HCT116 (cell line): Measurements from ENCODE around the gene CRELD2.

Source experiments
- ATF3 ChIP-seq: IDR thresholded peaks from 2 replicates; pipeline ENCODE4 v1.6.1; 2012
- CTCF ChIP-seq, 3 experiments: fragments of 200-600 bp in 1 of 3; sonication (generic) in 1 of 3; IDR thresholded peaks in 2 of 3; conservative IDR thresholded peaks in 1 of 3; 2 replicates each; pipeline ENCODE4 v1.5.1; 2012 to 2017; ENCODE audit warnings: low read depth in 2 of 3, low read length in 2 of 3, antibody characterized with exemption in 1 of 3, borderline replicate concordance in 1 of 3, control low read depth in 1 of 3, mild to moderate bottlenecking in 1 of 3, mixed read lengths in 1 of 3, mixed run types in 1 of 3, moderate library complexity in 1 of 3; ENCODE audit not compliant: insufficient read depth in 1 of 3
- POLR2AphosphoS5 ChIP-seq: IDR thresholded peaks from 2 replicates; pipeline ENCODE4 v1.6.1; 2011; ENCODE audit warnings: mild to moderate bottlenecking, low read depth, low read length, moderate library complexity
- RAD21 ChIP-seq: IDR thresholded peaks from 2 replicates; pipeline ENCODE4 v1.6.1; 2012; ENCODE audit warnings: low read depth, mild to moderate bottlenecking
- SRF ChIP-seq: IDR thresholded peaks from 2 replicates; pipeline ENCODE4 v1.6.1; 2012; ENCODE audit warnings: low read depth
- ZFX ChIP-seq: fragments of 450-650 bp; IDR thresholded peaks from 2 replicates; pipeline ENCODE4 v1.6.1; 2017

- TF ChIP-seq RAD21 (no peak), CTCF (IDR thresholded peaks at IDR 0.05 in 2 of 3, conservative IDR thresholded peaks at IDR 0.05 in 1 of 3; ENCODE audit: borderline replicate concordance in 1 of 3, insufficient read depth in 1 of 3, low read depth in 2 of 3, low read length in 2 of 3) (no peak), ATF3 (no peak), ZFX (no peak), POLR2AphosphoS5 (no peak), SRF (no peak)
These were observed 39.5 kb downstream of the CRELD2 start for GRCh38 chr22:49957826-49958365.
